Measurements from ENCODE around the gene C10orf90. TPM values are rescaled to one million over a fixed set of nuclear protein-coding genes. Genes with fewer than 3 reads are reported as not detected.

The C10orf90 gene
- total RNA-seq, 1 experiment from 2014 or later: not detected

DNA sequence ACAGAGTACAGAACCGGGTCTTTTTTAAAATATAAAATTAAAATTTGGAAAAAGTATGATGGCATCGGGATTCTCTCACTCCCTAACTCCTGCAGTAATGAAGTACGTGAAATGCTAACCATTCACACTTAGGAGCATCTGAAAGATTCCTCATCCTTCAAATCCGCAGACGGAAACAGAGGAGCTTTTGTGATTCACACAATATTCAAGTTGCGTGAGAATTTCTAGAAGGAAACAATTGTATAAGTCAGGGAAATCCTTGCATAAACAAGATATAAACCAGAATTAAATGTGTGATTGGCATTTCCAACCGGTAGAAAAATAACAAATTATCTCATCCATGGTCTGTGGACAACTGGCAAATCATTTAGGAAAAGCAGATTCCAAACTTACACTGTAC lies 179.0 kb downstream of the C10orf90 start:
- Histone ChIP-seq H4K5ac (ENCODE audit: insufficient read length, low read depth, low read length) (no peak overlapping the region), H2AFZ (ENCODE audit: low read length) (no peak overlapping the region), H4K20me1 (ENCODE audit: control insufficient read depth, insufficient read depth, insufficient read length) (no peaks in the 10 kb centered on the region), H3K79me1 (ENCODE audit: insufficient read depth, low read depth, low read length, poor library complexity, severe bottlenecking) (no peaks in the 10 kb centered on the region), H2AK5ac (ENCODE audit: insufficient read length, low read length) (no peak overlapping the region), H2BK15ac (ENCODE audit: low read depth, low read length) (no peak overlapping the region), H3K4ac (ENCODE audit: low read depth, low read length) (no peak overlapping the region), H3K56ac (ENCODE audit: insufficient read length, low read depth, low read length) (no peak overlapping the region), H2BK5ac (ENCODE audit: insufficient read length, low read length) (no peak overlapping the region), H4K91ac (ENCODE audit: insufficient read length, low read depth, low read length) (no peak overlapping the region), H2BK20ac (ENCODE audit: low read depth, low read length, poor library complexity, severe bottlenecking) (no peak overlapping the region), H3K4me2 (ENCODE audit: insufficient read depth, insufficient read length, low read length) (no peak overlapping the region), H3K23me2 (ENCODE audit: insufficient read length, low read depth, low read length, poor library complexity, severe bottlenecking) (no peaks in the 10 kb centered on the region), H2BK12ac (ENCODE audit: insufficient read length, low read depth, low read length) (no peak overlapping the region), H3K14ac (ENCODE audit: insufficient read depth, low read length) (no peak overlapping the region), H4K8ac (replicated peaks; ENCODE audit: insufficient read length, low read depth, low read length) (no peak overlapping the region), H3K27ac (ENCODE audit: insufficient read length, low read depth, low read length) (no peak overlapping the region), H3K9me3 (ENCODE audit: control insufficient read depth, low read depth, low read length) (no peaks in the 10 kb centered on the region), H3K9ac (ENCODE audit: extremely low read depth, insufficient read length, low read length) (no peak overlapping the region), H3K18ac (ENCODE audit: insufficient read length, low read depth, low read length) (no peak overlapping the region), H3K23ac (ENCODE audit: insufficient read length, low read depth, low read length) (no peak overlapping the region), H2BK120ac (ENCODE audit: low read depth, low read length, poor library complexity, severe bottlenecking) (no peak overlapping the region), H3T11ph (ENCODE audit: low read length) (no peak overlapping the region), H3K79me2 (ENCODE audit: insufficient read depth, low read length) (no peaks in the 10 kb centered on the region), H3K4me1 (ENCODE audit: insufficient read depth, low read length) (no peaks in the 10 kb centered on the region), H3K27me3 (ENCODE audit: insufficient read depth, low read length) (no peaks in the 10 kb centered on the region)
- H3K4me3 Mint-ChIP-seq: no peak overlapping the region
- H3K9me3 Mint-ChIP-seq: peaks cover 9 to 14% of the 10 kb centered on the region in 2 experiments
- WGBS (ENCODE audit: extremely low coverage, insufficient read length, low lambda C conversion rate): no CpG with 5 or more reads among the region's 7 CpGs
- peaks cover 0 to 12% (median 2%) of the 10 kb centered on the region in 3 experiments; a peak in 3 of 7 replicates for H3K36me3 Mint-ChIP-seq (ENCODE audit: insufficient read depth in 1 of 3, low read depth in 3 of 3)
- H3K27ac Mint-ChIP-seq: no peak overlapping the region
- no peaks in the 10 kb centered on the region for H3K4me1 Mint-ChIP-seq
- no peak for DNase-seq
- TF ChIP-seq, protein P1, sequence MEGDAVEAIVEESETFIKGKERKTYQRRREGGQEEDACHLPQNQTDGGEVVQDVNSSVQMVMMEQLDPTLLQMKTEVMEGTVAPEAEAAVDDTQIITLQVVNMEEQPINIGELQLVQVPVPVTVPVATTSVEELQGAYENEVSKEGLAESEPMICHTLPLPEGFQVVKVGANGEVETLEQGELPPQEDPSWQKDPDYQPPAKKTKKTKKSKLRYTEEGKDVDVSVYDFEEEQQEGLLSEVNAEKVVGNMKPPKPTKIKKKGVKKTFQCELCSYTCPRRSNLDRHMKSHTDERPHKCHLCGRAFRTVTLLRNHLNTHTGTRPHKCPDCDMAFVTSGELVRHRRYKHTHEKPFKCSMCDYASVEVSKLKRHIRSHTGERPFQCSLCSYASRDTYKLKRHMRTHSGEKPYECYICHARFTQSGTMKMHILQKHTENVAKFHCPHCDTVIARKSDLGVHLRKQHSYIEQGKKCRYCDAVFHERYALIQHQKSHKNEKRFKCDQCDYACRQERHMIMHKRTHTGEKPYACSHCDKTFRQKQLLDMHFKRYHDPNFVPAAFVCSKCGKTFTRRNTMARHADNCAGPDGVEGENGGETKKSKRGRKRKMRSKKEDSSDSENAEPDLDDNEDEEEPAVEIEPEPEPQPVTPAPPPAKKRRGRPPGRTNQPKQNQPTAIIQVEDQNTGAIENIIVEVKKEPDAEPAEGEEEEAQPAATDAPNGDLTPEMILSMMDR (conservative IDR thresholded peaks at IDR 0.05): no peak
- no peaks in the 10 kb centered on the region; the same call in 1 of the 2 replicates for H3K27me3 Mint-ChIP-seq (ENCODE audit: low read depth)

Data from H9 (cell line).